Epithelial cell of esophagus (primary cell): ENCODE measurements around the gene DPYD.

ENCODE experiments used
- DNase-seq: peaks from one replicate; pipeline ENCODE4 v3.0.0; 2010; ENCODE audit warnings: low read depth
- H3K4me3 ChIP-seq: 2 replicates; pipeline ENCODE4 v1.5.1; 2011; ENCODE audit warnings: mild to moderate bottlenecking, low read length, control low read depth
- CTCF ChIP-seq: IDR thresholded peaks from 2 replicates; pipeline ENCODE4 v1.5.1; 2011; ENCODE audit warnings: low read depth, mild to moderate bottlenecking, low read length, control low read depth, inconsistent platforms; ENCODE audit not compliant: insufficient read depth; ENCODE audit errors: missing control alignments

The DPYD gene

GRCh38 chr1:97508653-97509218, 412.1 kb downstream of the DPYD start:
- no peak for TF ChIP-seq CTCF

GRCh38 chr1:97507863-97508262, 413.0 kb downstream of the DPYD start:
- no peak for DNase-seq
- no peak for TF ChIP-seq CTCF
- no peak overlapping the region for H3K4me3 ChIP-seq

More at GRCh38 chr1:97508653-97509218, 412.1 kb downstream of the DPYD start:
- DNase-seq = no peak
- no peak overlapping the region for H3K4me3 ChIP-seq

- no peak for TF ChIP-seq CTCF
- DNase-seq = no peak
- H3K4me3 ChIP-seq = no peak overlapping the region
Observed at GRCh38 chr1:97506368-97506767, 414.5 kb downstream of the DPYD start.

GRCh38 chr1:97505816-97506215, 415.0 kb downstream of the DPYD start:
- no peak for DNase-seq
- TF ChIP-seq CTCF = no peak
- no peak overlapping the region for H3K4me3 ChIP-seq

- DNase-seq = no peak
- no peak overlapping the region for H3K4me3 ChIP-seq
- no peak for TF ChIP-seq CTCF
Observed at GRCh38 chr1:97505289-97505688, 415.5 kb downstream of the DPYD start.

GRCh38 chr1:97502360-97502759, 418.5 kb downstream of the DPYD start:
- DNase-seq = no peak
- H3K4me3 ChIP-seq = no peak overlapping the region
- TF ChIP-seq CTCF = no peak

- no peak overlapping the region for H3K4me3 ChIP-seq
- DNase-seq = no peak
- no peak for TF ChIP-seq CTCF
Observed at GRCh38 chr1:97501628-97502027, 419.2 kb downstream of the DPYD start.
